Adipocyte (in vitro differentiated cells): Measurements from ENCODE around the gene GPD1L.

Experiments
- DNase-seq: peaks from one replicate; pipeline ENCODE4 v3.0.0-alpha.2; 2015; ENCODE audit warnings: low read depth
- H3K27me3 ChIP-seq: replicated peaks from 2 replicates; pipeline ENCODE4 v1.7.0; 2013; ENCODE audit warnings: mild to moderate bottlenecking, low read length, moderate library complexity; ENCODE audit not compliant: control insufficient read depth, insufficient read depth
- H3K36me3 ChIP-seq: 2 replicates; pipeline ENCODE4 v1.7.0; 2013; ENCODE audit warnings: low read length, mild to moderate bottlenecking, moderate library complexity; ENCODE audit not compliant: control insufficient read depth, insufficient read depth, severe bottlenecking
- H3K4me1 ChIP-seq: 2 replicates; pipeline ENCODE4 v1.7.0; 2013; ENCODE audit warnings: mild to moderate bottlenecking, low read length, moderate library complexity; ENCODE audit not compliant: control insufficient read depth, insufficient read depth
- H3K4me3 ChIP-seq: 2 replicates; pipeline ENCODE4 v1.7.0; 2013; ENCODE audit warnings: mild to moderate bottlenecking, low read length, moderate library complexity
- H3K9ac ChIP-seq: 2 replicates; pipeline ENCODE4 v1.7.0; 2013; ENCODE audit warnings: mild to moderate bottlenecking, low read length, moderate library complexity
- H3K9me3 ChIP-seq: 2 replicates; pipeline ENCODE4 v1.7.0; 2013; ENCODE audit warnings: mild to moderate bottlenecking, low read length, moderate library complexity; ENCODE audit not compliant: control insufficient read depth

GPD1L gene

DNA sequence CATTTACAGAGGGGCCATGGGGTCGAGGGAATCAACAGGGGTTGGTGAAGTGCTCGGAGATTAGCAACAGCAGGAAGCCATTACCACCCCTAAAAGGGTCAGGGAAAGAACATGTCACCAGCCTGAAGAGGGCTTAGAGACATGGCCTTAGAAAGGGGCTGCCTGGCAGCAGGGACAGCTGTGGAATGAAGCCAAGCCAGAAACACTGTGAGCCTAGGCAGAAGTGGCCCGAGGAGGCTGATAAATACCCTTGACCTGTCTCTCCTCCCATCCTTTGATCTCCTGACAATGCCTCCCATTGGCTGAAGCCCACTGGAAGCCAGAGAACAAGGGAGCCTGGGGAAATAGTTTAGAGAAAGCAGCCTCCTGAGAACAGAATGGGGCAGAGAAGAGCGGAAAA is 31.4 kb downstream of the GPD1L start:
- DNase-seq = no peak
- H3K4me1 ChIP-seq = no peaks in the 10 kb centered on the region

DNA sequence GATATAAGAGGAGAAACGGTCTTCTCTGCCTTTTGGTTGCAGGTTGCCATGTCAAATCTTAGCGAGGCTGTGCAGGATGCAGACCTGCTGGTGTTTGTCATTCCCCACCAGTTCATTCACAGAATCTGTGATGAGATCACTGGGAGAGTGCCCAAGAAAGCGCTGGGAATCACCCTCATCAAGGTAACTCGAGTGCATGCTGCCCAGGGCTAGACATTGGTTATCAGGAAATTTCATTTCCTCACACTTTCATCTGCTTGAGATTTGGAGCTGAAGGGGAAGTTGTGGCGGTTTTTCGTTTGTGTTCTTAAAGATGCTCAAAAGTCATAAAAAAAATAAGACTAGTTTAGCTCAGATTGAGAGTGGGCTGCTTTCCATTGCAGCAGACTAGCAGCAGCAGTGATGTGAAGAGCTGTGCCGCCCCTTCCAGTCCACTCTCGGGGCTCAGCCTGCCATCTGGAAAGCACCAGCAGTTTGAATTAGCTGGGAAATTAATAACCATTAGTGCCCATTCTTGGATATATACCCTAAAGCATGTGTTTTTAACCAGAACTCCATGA is 32.2 kb downstream of the GPD1L start:
- no peaks in the 10 kb centered on the region for H3K4me1 ChIP-seq
- no peaks in the 10 kb centered on the region for H3K27me3 ChIP-seq
- H3K36me3 ChIP-seq = peaks cover 20% of the 10 kb centered on the region
- H3K4me3 ChIP-seq = no peak overlapping the region
- no peak overlapping the region for H3K9ac ChIP-seq
- DNase-seq = no peak
- H3K9me3 ChIP-seq = no peaks in the 10 kb centered on the region

More for the DNA sequence above, 31.4 kb downstream of the GPD1L start:
- Histone ChIP-seq H3K27me3 (no peaks in the 10 kb centered on the region), H3K9ac (no peak overlapping the region), H3K4me3 (no peak overlapping the region), H3K9me3 (no peaks in the 10 kb centered on the region), H3K36me3 (peaks cover 17% of the 10 kb centered on the region)

GRCh38 chr3:32140943-32141342 is 34.5 kb downstream of the GPD1L start:
- no peaks in the 10 kb centered on the region for H3K9me3 ChIP-seq
- no peak overlapping the region for H3K4me3 ChIP-seq
- H3K9ac ChIP-seq = no peak overlapping the region
- H3K27me3 ChIP-seq = no peaks in the 10 kb centered on the region
- H3K4me1 ChIP-seq = peaks cover 11% of the 10 kb centered on the region
- H3K36me3 ChIP-seq = peaks cover 20% of the 10 kb centered on the region
- no peak for DNase-seq

DNA sequence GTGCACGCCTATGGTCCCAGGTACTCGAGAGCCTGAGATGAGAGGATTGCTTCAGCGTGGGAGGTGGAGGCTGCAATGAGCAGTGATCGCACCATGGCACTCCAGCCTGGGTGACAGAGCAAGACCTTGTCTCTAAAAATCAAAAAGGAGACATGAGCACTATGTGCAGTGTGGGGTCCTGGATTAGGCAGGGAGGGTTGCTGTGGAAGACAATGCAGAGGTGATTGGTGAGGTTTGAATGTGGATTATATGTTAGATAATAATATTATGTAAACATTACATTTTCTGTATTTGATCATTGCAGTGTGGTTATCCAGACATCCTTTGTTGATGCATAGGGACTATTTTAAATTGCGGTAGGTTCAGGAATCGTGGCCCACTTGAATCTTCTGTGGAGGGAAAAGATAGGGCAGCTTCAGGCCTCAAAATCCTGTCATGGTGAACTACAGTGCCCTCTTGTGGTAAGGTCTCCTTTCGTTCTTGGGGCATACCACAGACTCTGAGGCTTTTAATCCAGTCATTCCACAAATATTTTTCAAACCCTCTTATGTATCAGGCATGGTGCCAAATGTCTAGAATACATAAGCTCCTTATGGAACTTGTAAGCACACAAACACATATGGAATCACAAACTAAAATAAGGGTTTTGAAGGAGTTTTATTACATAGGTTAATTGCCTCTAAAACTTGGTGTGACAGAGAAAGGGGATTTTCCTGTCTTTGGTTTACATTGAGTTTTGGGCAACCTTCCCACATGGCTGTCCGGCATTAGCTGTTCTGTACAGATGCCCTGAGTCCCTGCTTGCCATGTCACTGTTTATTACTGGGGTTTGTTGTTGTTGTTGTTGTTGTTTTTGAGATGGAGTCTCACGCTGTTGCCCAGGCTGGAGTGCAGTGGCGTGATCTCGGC is 37.7 kb downstream of the GPD1L start:
- Histone ChIP-seq H3K4me1 (peaks cover 11% of the 10 kb centered on the region), H3K4me3 (no peak overlapping the region), H3K9me3 (no peaks in the 10 kb centered on the region), H3K27me3 (no peaks in the 10 kb centered on the region), H3K36me3 (peaks cover 47% of the 10 kb centered on the region), H3K9ac (no peak overlapping the region)
- DNase-seq = peak; percentile 96

DNA sequence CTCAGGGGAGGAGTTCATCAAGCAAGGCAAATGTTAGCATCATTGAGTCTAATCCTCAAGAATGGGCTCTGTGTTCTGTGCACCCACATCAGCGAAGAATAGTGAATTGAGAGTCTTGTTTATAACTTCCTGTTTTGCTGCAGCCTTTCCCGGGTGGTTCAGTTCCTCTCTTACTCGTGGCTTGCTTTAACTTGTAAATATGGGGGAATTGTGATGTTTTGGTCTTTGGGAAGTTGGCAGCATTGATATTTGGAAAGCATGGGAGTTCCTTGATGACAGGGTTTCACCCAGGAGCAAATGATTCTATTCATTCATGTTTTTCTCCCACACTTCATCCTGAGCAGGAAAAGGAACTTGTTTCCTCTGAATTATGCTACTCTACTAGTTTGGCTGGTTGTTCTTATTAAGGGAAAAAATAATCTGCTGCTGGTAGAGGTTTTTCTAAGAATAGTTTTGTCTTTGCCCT is 40.4 kb downstream of the GPD1L start:
- Histone ChIP-seq H3K36me3 (peaks cover 52% of the 10 kb centered on the region), H3K4me3 (no peak overlapping the region), H3K4me1 (peaks cover 11% of the 10 kb centered on the region), H3K9ac (no peak overlapping the region), H3K27me3 (no peaks in the 10 kb centered on the region), H3K9me3 (no peaks in the 10 kb centered on the region)
- DNase-seq = no peak

DNA sequence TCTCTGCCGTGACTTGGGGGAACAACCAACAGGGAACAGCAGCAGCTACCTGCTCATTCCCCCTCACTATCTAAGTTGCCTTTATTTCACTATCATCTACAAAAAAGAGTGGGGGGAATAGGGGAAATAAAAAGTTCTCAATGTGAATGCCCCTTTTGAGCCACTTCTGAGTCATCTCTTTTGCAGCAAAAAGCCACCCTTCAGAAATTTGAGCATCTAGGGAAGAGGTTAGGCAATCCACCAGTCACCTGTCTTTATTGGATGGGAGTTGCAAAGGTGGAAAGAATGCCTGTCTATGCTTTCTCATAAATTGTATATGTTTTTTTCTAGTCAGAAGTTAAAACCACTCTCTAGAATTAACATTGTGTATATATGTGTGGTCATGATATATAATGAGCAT is 41.1 kb downstream of the GPD1L start:
- Histone ChIP-seq H3K36me3 (peaks cover 59% of the 10 kb centered on the region), H3K9me3 (no peaks in the 10 kb centered on the region), H3K9ac (no peak overlapping the region), H3K4me1 (peaks cover 11% of the 10 kb centered on the region), H3K4me3 (no peak overlapping the region), H3K27me3 (no peaks in the 10 kb centered on the region)
- DNase-seq = no peak

- Histone ChIP-seq H3K36me3 (peaks cover 60% of the 10 kb centered on the region), H3K27me3 (no peaks in the 10 kb centered on the region), H3K9ac (no peak overlapping the region), H3K4me1 (peaks cover 11% of the 10 kb centered on the region), H3K4me3 (no peak overlapping the region), H3K9me3 (no peaks in the 10 kb centered on the region)
- DNase-seq = no peak
These were observed 41.5 kb downstream of the GPD1L start for GRCh38 chr3:32147933-32148332.

DNA sequence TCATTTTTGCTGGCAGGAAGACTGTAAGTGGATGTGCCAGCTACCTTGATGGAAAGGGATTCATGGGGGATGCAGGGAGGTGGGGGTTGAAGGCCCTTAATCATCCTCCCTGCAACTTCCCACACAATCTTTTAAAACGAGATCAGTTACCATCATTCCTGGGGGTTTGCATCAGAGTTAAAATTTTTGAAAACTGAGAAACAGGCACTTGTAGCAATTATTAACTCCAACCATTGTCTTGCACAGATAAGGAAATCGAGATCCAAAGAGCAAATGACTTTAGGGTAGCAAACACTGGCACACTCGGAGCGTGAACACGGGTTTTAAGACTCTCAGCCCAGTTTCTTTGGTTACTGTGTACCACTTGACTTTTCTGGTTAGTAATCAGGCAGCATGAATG is 41.9 kb downstream of the GPD1L start:
- Histone ChIP-seq H3K4me3 (no peak overlapping the region), H3K9me3 (no peaks in the 10 kb centered on the region), H3K4me1 (peaks cover 11% of the 10 kb centered on the region), H3K9ac (no peak overlapping the region), H3K36me3 (peaks cover 60% of the 10 kb centered on the region), H3K27me3 (no peaks in the 10 kb centered on the region)
- DNase-seq = no peak

- Histone ChIP-seq H3K36me3 (peaks cover 59% of the 10 kb centered on the region), H3K27me3 (no peaks in the 10 kb centered on the region), H3K4me3 (no peak overlapping the region), H3K4me1 (no peaks in the 10 kb centered on the region), H3K9me3 (no peaks in the 10 kb centered on the region), H3K9ac (no peak overlapping the region)
- DNase-seq = no peak
These were observed 47.2 kb downstream of the GPD1L start for GRCh38 chr3:32153414-32154204.

DNA sequence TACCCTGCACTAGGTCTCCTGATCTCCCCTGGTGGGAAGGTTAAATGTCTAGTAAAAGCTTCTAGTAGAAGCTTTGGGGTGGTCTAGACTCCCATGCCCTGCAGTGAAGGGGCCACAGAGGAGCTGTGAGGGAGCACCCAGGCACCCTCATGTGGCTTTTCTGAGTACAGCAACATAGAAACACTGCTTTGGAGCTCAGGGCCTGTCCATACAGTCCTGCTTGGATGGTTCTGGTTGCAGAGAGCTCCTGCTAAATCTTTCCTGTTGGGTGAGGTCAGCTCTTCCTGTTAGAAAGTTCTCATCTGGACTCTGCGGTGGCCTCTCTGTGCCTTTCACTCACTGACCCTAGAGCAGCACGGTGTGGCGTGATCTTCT is 47.8 kb downstream of the GPD1L start:
- no peak overlapping the region for H3K4me3 ChIP-seq
- DNase-seq = peak; percentile 27

DNA sequence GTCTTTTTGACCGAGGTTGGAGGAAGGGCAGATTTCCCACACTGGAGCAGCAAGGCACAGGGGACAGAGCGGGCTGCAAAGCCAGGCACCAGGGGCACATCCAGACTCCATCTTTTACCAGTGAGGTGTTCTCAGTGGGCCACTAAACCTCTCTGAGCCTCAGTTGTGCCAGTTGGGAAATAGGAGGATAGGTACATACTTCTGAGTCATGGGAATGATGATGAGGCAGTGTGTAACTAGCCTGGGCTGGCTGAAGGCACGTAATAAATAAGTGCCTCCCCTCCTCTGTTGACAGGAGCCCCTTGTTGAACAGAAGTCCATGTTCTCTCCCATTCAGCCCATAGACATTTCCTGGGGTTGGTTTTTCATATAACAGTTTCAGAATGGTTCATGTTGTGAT is 48.7 kb downstream of the GPD1L start:
- DNase-seq = no peak
- no peaks in the 10 kb centered on the region for H3K27me3 ChIP-seq

More for the DNA sequence above, 47.8 kb downstream of the GPD1L start:
- Histone ChIP-seq H3K27me3 (no peaks in the 10 kb centered on the region), H3K9me3 (no peaks in the 10 kb centered on the region), H3K4me1 (no peaks in the 10 kb centered on the region), H3K36me3 (peaks cover 59% of the 10 kb centered on the region), H3K9ac (no peak overlapping the region)

More for the DNA sequence above, 48.7 kb downstream of the GPD1L start:
- Histone ChIP-seq H3K4me1 (no peaks in the 10 kb centered on the region), H3K9me3 (no peaks in the 10 kb centered on the region), H3K4me3 (no peak overlapping the region), H3K36me3 (peaks cover 55% of the 10 kb centered on the region), H3K9ac (no peak overlapping the region)
